IPS-15b (cell line): Measurements from ENCODE around the gene P2RX6.
"Not testable (repeated sequence)": the region's sequence is repeated elsewhere in the genome, so short reads cannot be mapped to it uniquely, and the experiment has no call there.

Experiments used
- H3K27me3 ChIP-seq: one replicate; pipeline ENCODE4 v1.6.1; 2013; ENCODE audit warnings: low read length; ENCODE audit not compliant: control insufficient read depth, insufficient read depth
- H3K36me3 ChIP-seq: one replicate; pipeline ENCODE4 v1.6.1; 2013; ENCODE audit warnings: low read length; ENCODE audit not compliant: control insufficient read depth, insufficient read depth
- H3K4me1 ChIP-seq: one replicate; pipeline ENCODE4 v1.6.1; 2013; ENCODE audit warnings: mild to moderate bottlenecking, low read length; ENCODE audit not compliant: control insufficient read depth, insufficient read depth
- H3K4me3 ChIP-seq: one replicate; pipeline ENCODE4 v1.5.1; 2013; ENCODE audit warnings: low read depth, low read length
- H3K9ac ChIP-seq: one replicate; pipeline ENCODE4 v1.6.1; 2013; ENCODE audit warnings: low read depth, mild to moderate bottlenecking, low read length
- H3K9me3 ChIP-seq: one replicate; pipeline ENCODE4 v1.6.1; 2013; ENCODE audit warnings: mild to moderate bottlenecking, low read length; ENCODE audit not compliant: control insufficient read depth, insufficient read depth

P2RX6 gene

GRCh38 chr22:21064425-21064824, 49.5 kb downstream of the P2RX6 start:
- H3K9me3 ChIP-seq, H3K4me1 ChIP-seq, H3K9ac ChIP-seq, H3K4me3 ChIP-seq, H3K36me3 ChIP-seq, H3K27me3 ChIP-seq: not testable (repeated sequence)

GRCh38 chr22:21064917-21065864, 50.2 kb downstream of the P2RX6 start:
- Histone ChIP-seq H3K4me3 (no peak overlapping the region), H3K9ac (no peak overlapping the region), H3K36me3 (no peaks in the 10 kb centered on the region), H3K27me3 (no peaks in the 10 kb centered on the region), H3K4me1 (no peaks in the 10 kb centered on the region), H3K9me3 (no peaks in the 10 kb centered on the region)

- H3K4me3 ChIP-seq: no peak overlapping the region
- no peak overlapping the region for H3K9ac ChIP-seq
- H3K27me3 ChIP-seq: no peaks in the 10 kb centered on the region
- H3K36me3 ChIP-seq: no peaks in the 10 kb centered on the region
- H3K9me3 ChIP-seq: no peaks in the 10 kb centered on the region
- H3K4me1 ChIP-seq: no peaks in the 10 kb centered on the region
Measured at GRCh38 chr22:21067075-21067900, 52.3 kb downstream of the P2RX6 start.

GRCh38 chr22:21067901-21068680, 53.1 kb downstream of the P2RX6 start:
- Histone ChIP-seq H3K9me3 (no peaks in the 10 kb centered on the region), H3K4me3 (no peak overlapping the region), H3K27me3 (no peaks in the 10 kb centered on the region), H3K36me3 (no peaks in the 10 kb centered on the region), H3K9ac (no peak overlapping the region), H3K4me1 (no peaks in the 10 kb centered on the region)

GRCh38 chr22:21068681-21069276, 53.8 kb downstream of the P2RX6 start:
- Histone ChIP-seq H3K4me1 (no peaks in the 10 kb centered on the region), H3K9me3 (no peaks in the 10 kb centered on the region), H3K4me3 (no peak overlapping the region), H3K27me3 (no peaks in the 10 kb centered on the region), H3K36me3 (no peaks in the 10 kb centered on the region), H3K9ac (no peak overlapping the region)

- Histone ChIP-seq H3K36me3 (no peaks in the 10 kb centered on the region), H3K27me3 (no peaks in the 10 kb centered on the region), H3K4me1 (no peaks in the 10 kb centered on the region), H3K9me3 (no peaks in the 10 kb centered on the region), H3K9ac (no peak overlapping the region), H3K4me3 (no peak overlapping the region)
Measured at GRCh38 chr22:21069375-21069774, 54.4 kb downstream of the P2RX6 start.

- Histone ChIP-seq H3K4me3 (no peak overlapping the region), H3K9ac (no peak overlapping the region)
Measured at GRCh38 chr22:21070690-21071615, 56.0 kb downstream of the P2RX6 start.

GRCh38 chr22:21071796-21072195, 56.8 kb downstream of the P2RX6 start:
- not testable (repeated sequence) for H3K27me3 ChIP-seq, H3K4me1 ChIP-seq, H3K36me3 ChIP-seq, H3K9me3 ChIP-seq, H3K4me3 ChIP-seq, H3K9ac ChIP-seq

More at GRCh38 chr22:21070690-21071615, 56.0 kb downstream of the P2RX6 start:
- no peaks in the 10 kb centered on the region for H3K27me3 ChIP-seq
- no peaks in the 10 kb centered on the region for H3K36me3 ChIP-seq
- H3K9me3 ChIP-seq: no peaks in the 10 kb centered on the region
- no peaks in the 10 kb centered on the region for H3K4me1 ChIP-seq

- no peak overlapping the region for H3K4me3 ChIP-seq
- H3K9me3 ChIP-seq: no peaks in the 10 kb centered on the region
- no peaks in the 10 kb centered on the region for H3K27me3 ChIP-seq
- H3K4me1 ChIP-seq: no peaks in the 10 kb centered on the region
- H3K36me3 ChIP-seq: no peaks in the 10 kb centered on the region
- no peak overlapping the region for H3K9ac ChIP-seq
Measured at GRCh38 chr22:21073023-21073422, 58.1 kb downstream of the P2RX6 start.

- Histone ChIP-seq H3K4me1 (no peaks in the 10 kb centered on the region), H3K27me3 (no peaks in the 10 kb centered on the region), H3K4me3 (no peak overlapping the region), H3K9me3 (no peaks in the 10 kb centered on the region), H3K36me3 (no peaks in the 10 kb centered on the region), H3K9ac (no peak overlapping the region)
Measured at GRCh38 chr22:21073482-21073881, 58.5 kb downstream of the P2RX6 start.
